GM12891 (cell line): ENCODE results near the gene ZNHIT6.

ENCODE experiments used
- PAX5 ChIP-seq: IDR thresholded peaks from 2 replicates; pipeline ENCODE4 v1.6.1; 2011; ENCODE audit warnings: low read length, moderate library complexity, mild to moderate bottlenecking; ENCODE audit not compliant: insufficient read depth, severe bottlenecking
- POLR2A ChIP-seq: IDR thresholded peaks from 2 replicates; pipeline ENCODE4 v1.6.1; 2011; ENCODE audit warnings: low read depth, low read length, control low read depth
- POLR2AphosphoS5 ChIP-seq: IDR thresholded peaks from 2 replicates; pipeline ENCODE4 v1.6.1; 2011; ENCODE audit warnings: low read depth, low read length, control low read depth
- SPI1 ChIP-seq: IDR thresholded peaks from 2 replicates; pipeline ENCODE4 v1.6.1; 2011; ENCODE audit warnings: low read depth, low read length, control low read depth
- TAF1 ChIP-seq: IDR thresholded peaks from 2 replicates; pipeline ENCODE4 v1.6.1; 2011; ENCODE audit warnings: low read depth, low read length, control low read depth

GRCh38 chr1:85708829-85709227 lies 595 bp upstream of the ZNHIT6 start:
- TF ChIP-seq POLR2A, result no peak
- TF ChIP-seq POLR2AphosphoS5, result no peak
- TF ChIP-seq SPI1, result no peak
- TF ChIP-seq TAF1, result no peak
- TF ChIP-seq PAX5, result no peak
